ENCODE data around the gene SHLD2.

DNA sequence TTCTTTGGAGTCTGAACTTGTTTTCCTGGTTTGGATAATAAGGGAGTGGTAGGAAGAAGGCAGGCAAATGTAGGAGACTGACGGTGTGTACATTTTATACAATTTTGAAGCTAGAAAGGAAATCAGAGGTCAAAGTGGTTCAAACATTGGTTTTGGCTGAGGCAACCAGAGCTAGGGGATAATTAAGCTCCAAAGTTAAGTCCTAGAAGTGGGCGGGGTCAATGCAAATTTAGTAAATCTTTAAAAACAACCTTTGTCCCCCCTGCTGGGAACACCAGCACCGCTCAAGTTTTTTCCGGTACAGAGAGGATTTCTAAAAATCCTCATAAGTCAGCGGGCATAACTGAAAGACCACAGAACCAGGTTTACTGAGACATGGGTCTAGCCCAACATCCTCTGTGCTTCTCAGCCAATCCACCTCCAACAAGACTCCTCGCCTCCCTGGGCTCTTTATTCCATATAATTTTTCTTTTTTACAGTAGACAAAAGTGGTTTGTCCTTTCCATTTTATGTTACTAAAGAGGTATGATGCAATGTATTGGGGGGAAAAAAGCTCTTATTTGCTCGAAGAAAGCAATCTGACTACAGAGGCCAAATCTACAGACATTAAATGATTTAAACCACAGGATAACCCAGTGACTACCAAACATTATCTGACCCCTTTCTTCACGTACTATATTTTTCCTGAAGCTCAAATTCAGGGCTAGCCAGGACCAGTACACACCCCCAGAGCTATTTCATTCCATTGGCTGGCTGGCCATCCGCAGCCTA is 2.0 kb upstream of the SHLD2 start:
- TF ChIP-seq, protein P1, sequence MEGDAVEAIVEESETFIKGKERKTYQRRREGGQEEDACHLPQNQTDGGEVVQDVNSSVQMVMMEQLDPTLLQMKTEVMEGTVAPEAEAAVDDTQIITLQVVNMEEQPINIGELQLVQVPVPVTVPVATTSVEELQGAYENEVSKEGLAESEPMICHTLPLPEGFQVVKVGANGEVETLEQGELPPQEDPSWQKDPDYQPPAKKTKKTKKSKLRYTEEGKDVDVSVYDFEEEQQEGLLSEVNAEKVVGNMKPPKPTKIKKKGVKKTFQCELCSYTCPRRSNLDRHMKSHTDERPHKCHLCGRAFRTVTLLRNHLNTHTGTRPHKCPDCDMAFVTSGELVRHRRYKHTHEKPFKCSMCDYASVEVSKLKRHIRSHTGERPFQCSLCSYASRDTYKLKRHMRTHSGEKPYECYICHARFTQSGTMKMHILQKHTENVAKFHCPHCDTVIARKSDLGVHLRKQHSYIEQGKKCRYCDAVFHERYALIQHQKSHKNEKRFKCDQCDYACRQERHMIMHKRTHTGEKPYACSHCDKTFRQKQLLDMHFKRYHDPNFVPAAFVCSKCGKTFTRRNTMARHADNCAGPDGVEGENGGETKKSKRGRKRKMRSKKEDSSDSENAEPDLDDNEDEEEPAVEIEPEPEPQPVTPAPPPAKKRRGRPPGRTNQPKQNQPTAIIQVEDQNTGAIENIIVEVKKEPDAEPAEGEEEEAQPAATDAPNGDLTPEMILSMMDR (conservative IDR thresholded peaks at IDR 0.05; ENCODE audit: low read length): no peak
- TF ChIP-seq EZH2phosphoT487 (IDR thresholded peaks at IDR 0.05; ENCODE audit: borderline replicate concordance, low read depth, low read length): no peak

All from OCI-LY7 (cell line).